H1 (cell line): ENCODE data around the gene NXPE1. TPM values are rescaled to one million over a fixed set of nuclear protein-coding genes. Genes with fewer than 3 reads are reported as not detected.

Experiments
- CTCF ChIA-PET: fragments of 300-600 bp; sonication (Branson Sonifier 250); formaldehyde crosslinking; loops from one replicate; lab custom pipeline; 2021; ENCODE audit not compliant: partially characterized antibody; lab: Charles Lee
- POLR2A ChIA-PET: fragments of 300-600 bp; sonication (Branson Sonifier 250); formaldehyde crosslinking; loops from one replicate; lab custom pipeline; 2021; ENCODE audit warnings: inconsistent platforms; ENCODE audit not compliant: partially characterized antibody; lab: Charles Lee
- DNase-seq, 2 experiments: peaks; one replicate each; pipeline versions ENCODE4 v3.0.0 to v3.0.0-alpha.2; 2010 to 2022; ENCODE audit warnings: low spot score in 2 of 2, low read depth in 1 of 2, mixed read lengths in 1 of 2
- FAIRE-seq: peaks from 2 replicates; lab custom pipeline; 2011; peaks lifted over from hg19 to GRCh38; lab: Jason Lieb, UNC
- H2AFZ ChIP-seq: 2 replicates; pipeline ENCODE4 v1.8.1; 2012; ENCODE audit warnings: low read length, inconsistent platforms
- H2AK5ac ChIP-seq: 2 replicates; pipeline ENCODE4 v1.6.1; 2013; ENCODE audit warnings: low read depth, low read length
- H2BK120ac ChIP-seq: replicated peaks from 2 replicates; pipeline ENCODE3; 2013; ENCODE audit warnings: low read depth, low read length, inconsistent platforms
- H2BK12ac ChIP-seq: 2 replicates; pipeline ENCODE4 v1.6.1; 2013; ENCODE audit warnings: low read depth, low read length
- H2BK15ac ChIP-seq: 2 replicates; pipeline ENCODE4 v1.6.1; 2013; ENCODE audit warnings: low read length
- H2BK20ac ChIP-seq: 2 replicates; pipeline ENCODE4 v1.6.1; 2013; ENCODE audit warnings: low read length
- H2BK5ac ChIP-seq: 2 replicates; pipeline ENCODE4 v1.6.1; 2013; ENCODE audit warnings: low read depth, low read length
- H3K14ac ChIP-seq: 2 replicates; pipeline ENCODE4 v1.6.1; 2013; ENCODE audit warnings: inconsistent platforms; ENCODE audit not compliant: insufficient read length
- H3K18ac ChIP-seq: 2 replicates; pipeline ENCODE4 v1.6.1; 2013; ENCODE audit warnings: low read length; ENCODE audit errors: extremely low read depth
- H3K23ac ChIP-seq: 2 replicates; pipeline ENCODE4 v1.6.1; 2013; ENCODE audit warnings: inconsistent platforms; ENCODE audit not compliant: insufficient read length
- H3K23me2 ChIP-seq: 2 replicates; pipeline ENCODE4 v1.6.1; 2013; ENCODE audit warnings: low read depth, low read length
- H3K27ac ChIP-seq: 2 replicates; pipeline ENCODE4 v1.6.1; 2011; ENCODE audit warnings: low read depth, low read length, inconsistent platforms
- H3K27me3 ChIP-seq, 4 experiments: replicated peaks in 1 of 4; 1 replicate in 1 of 4; 2 replicates in 3 of 4; pipeline versions ENCODE4 v1.6.1 to v1.8.1; 2011 to 2013; ENCODE audit warnings: low read length in 3 of 4, mild to moderate bottlenecking in 3 of 4, inconsistent platforms in 2 of 4, mixed read lengths in 2 of 4, moderate library complexity in 1 of 4; ENCODE audit not compliant: control insufficient read depth in 3 of 4, insufficient read depth in 3 of 4; ENCODE audit errors: extremely low read depth in 1 of 4
- H3K36me3 ChIP-seq, 4 experiments: 2 replicates each; pipeline versions ENCODE4 v1.6.1 to v1.8.1; 2011 to 2013; ENCODE audit warnings: mild to moderate bottlenecking in 4 of 4, low read length in 3 of 4, moderate library complexity in 2 of 4, control low read depth in 1 of 4, inconsistent platforms in 1 of 4; ENCODE audit not compliant: insufficient read depth in 4 of 4, control insufficient read depth in 2 of 4
- H3K4ac ChIP-seq: replicated peaks from 2 replicates; pipeline ENCODE3; 2013; ENCODE audit warnings: low read length, low read depth, mixed read lengths, inconsistent platforms; ENCODE audit not compliant: insufficient read length
- H3K4me1 ChIP-seq, 4 experiments: replicated peaks in 1 of 4; 1 replicate in 1 of 4; 2 replicates in 3 of 4; pipeline versions ENCODE4 v1.6.1 to v1.8.1; 2011 to 2013; ENCODE audit warnings: low read length in 3 of 4, inconsistent platforms in 2 of 4, mixed read lengths in 1 of 4; ENCODE audit not compliant: insufficient read depth in 4 of 4, control insufficient read depth in 3 of 4
- H3K4me2 ChIP-seq, 2 experiments: 2 replicates each; pipeline versions ENCODE4 v1.6.1 to v1.8.1; 2011 to 2013; ENCODE audit warnings: low read depth in 2 of 2, low read length in 2 of 2, control low read depth in 1 of 2, inconsistent platforms in 1 of 2, mild to moderate bottlenecking in 1 of 2; ENCODE audit not compliant: insufficient read depth in 1 of 2
- H3K4me3 ChIP-seq, 4 experiments: fragments of 200-600, 300-600 bp in 1 of 4; sonication (generic), shearing (Covaris generic), sonication (Bioruptor Twin) in 1 of 4; 2 replicates each; pipeline versions ENCODE4 v1.5.1 to v1.8.1; 2011 to 2016; ENCODE audit warnings: low read length in 4 of 4, low read depth in 3 of 4, control low read depth in 2 of 4, inconsistent platforms in 2 of 4, mild to moderate bottlenecking in 2 of 4, mixed read lengths in 1 of 4, moderate library complexity in 1 of 4; ENCODE audit not compliant: insufficient read depth in 2 of 4; ENCODE audit errors: extremely low read depth in 1 of 4
- H3K56ac ChIP-seq: replicated peaks from 2 replicates; pipeline ENCODE3; 2013; ENCODE audit warnings: low read depth, mild to moderate bottlenecking, mixed read lengths, low read length, inconsistent platforms; ENCODE audit not compliant: insufficient read length
- H3K79me1 ChIP-seq: 2 replicates; pipeline ENCODE4 v1.6.1; 2013; ENCODE audit warnings: low read depth, low read length, control low read depth
- H3K79me2 ChIP-seq, 2 experiments: 2 replicates each; pipeline versions ENCODE4 v1.6.1 to v1.8.1; 2012 to 2013; ENCODE audit warnings: low read length in 2 of 2, mild to moderate bottlenecking in 2 of 2, inconsistent platforms in 1 of 2; ENCODE audit not compliant: insufficient read depth in 2 of 2, control insufficient read depth in 1 of 2
- H3K9ac ChIP-seq, 4 experiments: replicated peaks in 1 of 4; 1 replicate in 1 of 4; 2 replicates in 3 of 4; pipeline versions ENCODE4 v1.6.1 to v1.8.1; 2011 to 2013; ENCODE audit warnings: low read depth in 3 of 4, low read length in 3 of 4, control low read depth in 2 of 4, mild to moderate bottlenecking in 2 of 4, moderate library complexity in 2 of 4, inconsistent platforms in 1 of 4; ENCODE audit errors: extremely low read depth in 1 of 4
- H3K9me3 ChIP-seq, 2 experiments: 2 replicates each; pipeline versions ENCODE4 v1.6.1 to v1.8.1; 2012 to 2013; ENCODE audit warnings: mild to moderate bottlenecking in 2 of 2, moderate library complexity in 2 of 2, control low read depth in 1 of 2, inconsistent platforms in 1 of 2, low read depth in 1 of 2, low read length in 1 of 2, mixed read lengths in 1 of 2; ENCODE audit not compliant: insufficient read depth in 2 of 2
- H4K20me1 ChIP-seq, 2 experiments: replicated peaks in 1 of 2; 2 replicates each; pipeline versions ENCODE3 to v1.8.1; 2011 to 2013; ENCODE audit warnings: inconsistent platforms in 2 of 2, low read length in 2 of 2, mild to moderate bottlenecking in 1 of 2; ENCODE audit not compliant: insufficient read depth in 2 of 2, control insufficient read depth in 1 of 2
- H4K5ac ChIP-seq: 2 replicates; pipeline ENCODE4 v1.6.1; 2013; ENCODE audit warnings: low read length, low read depth, mixed read lengths, inconsistent platforms; ENCODE audit not compliant: insufficient read length
- H4K8ac ChIP-seq: 2 replicates; pipeline ENCODE4 v1.8.0; 2013; ENCODE audit warnings: mild to moderate bottlenecking, moderate library complexity, low read length, inconsistent platforms; ENCODE audit not compliant: insufficient read depth; ENCODE audit errors: extremely low read depth
- H4K91ac ChIP-seq: replicated peaks from 2 replicates; pipeline ENCODE3; 2013; ENCODE audit warnings: low read length, mixed read lengths, inconsistent platforms; ENCODE audit not compliant: insufficient read length
- CBX8 ChIP-seq: fragments of 300-800, 300-1000 bp; sonication (generic); IDR thresholded peaks from 2 replicates; pipeline ENCODE4 v1.7.1; 2016; ENCODE audit warnings: low read depth, low read length, borderline replicate concordance
- KDM1A ChIP-seq: fragments of 200-600, 300-600 bp; sonication (generic); IDR thresholded peaks from 2 replicates; pipeline ENCODE4 v1.7.1; 2016; ENCODE audit warnings: mild to moderate bottlenecking, low read length, borderline replicate concordance
- KDM4A ChIP-seq: IDR thresholded peaks from one replicate; pipeline ENCODE4 v1.7.1; 2012; ENCODE audit warnings: low read depth, mild to moderate bottlenecking, moderate library complexity, low read length, inconsistent platforms; ENCODE audit not compliant: severe bottlenecking
- POU5F1 ChIP-seq: IDR thresholded peaks from 2 replicates; pipeline ENCODE4 v1.6.1; 2011; ENCODE audit warnings: low read depth, mild to moderate bottlenecking, low read length, moderate library complexity
- SIX5 ChIP-seq: IDR thresholded peaks from 2 replicates; pipeline ENCODE4 v1.6.1; 2011; ENCODE audit warnings: mild to moderate bottlenecking, low read depth, low read length
- TBP ChIP-seq: IDR thresholded peaks from 2 replicates; pipeline ENCODE4 v1.6.1; 2011; ENCODE audit warnings: low read depth, low read length, improper control_type of control experiment
- YY1 ChIP-seq: IDR thresholded peaks from 2 replicates; pipeline ENCODE4 v1.6.1; 2011; ENCODE audit warnings: low read depth, mild to moderate bottlenecking, low read length
- WGBS, 2 experiments: shearing (Covaris generic) in 1 of 2; methylation state at CpG; one replicate each; pipeline versions ENCODE4 v1.1.6 to v1.1.7; 2013 to 2015; ENCODE audit warnings: low lambda C conversion rate in 2 of 2, mixed read lengths in 2 of 2, inconsistent platforms in 1 of 2, low coverage in 1 of 2, missing lambda C conversion rate in 1 of 2; ENCODE audit not compliant: insufficient replicate concordance in 2 of 2, insufficient coverage in 1 of 2, insufficient read length in 1 of 2; ENCODE audit errors: extremely low coverage in 1 of 2, missing lambda C conversion rate in 1 of 2; 5-methylcytosine and 5-hydroxymethylcytosine counted together
- polyA plus RNA-seq, 7 experiments: library from polyadenylated mRNA; depleted of rRNA in 3 of 7; stranded (reverse) in 5 of 7; unstranded in 2 of 7; fragments of >200 nt in 5 of 7; fragments of 200-250 nt in 2 of 7; gene quantifications; 1 replicate in 5 of 7; 2 replicates in 1 of 7; 4 replicates in 1 of 7; pipeline versions ENCODE4 v1.2.1 to v1.2.3, GENCODE V29; 2011 to 2013; ENCODE audit warnings: missing spikeins in 2 of 7, mixed read lengths in 2 of 7
- total RNA-seq: library from RNA; stranded (reverse); fragmentation: NEBNext Ultra II Directional; extraction: Animal tissue kit (Norgen Biotek cat#: 25700); gene quantifications from 2 replicates; pipeline ENCODE4 v1.2.1, GENCODE V29; 2021

NXPE1 gene
- total and polyA plus RNA-seq, 2 of the 8 experiments (the other 6 are each of a cell fraction or from before 2014, with no cell fraction given): not detected

- peak overlapping the region in 1 of 4 experiments; percentile 11; a peak in 1 of 8 replicates for H3K4me3 ChIP-seq
- no peaks in the 10 kb centered on the region for H3K36me3 ChIP-seq
- H3K9me3 ChIP-seq: no peaks in the 10 kb centered on the region; a peak in 2 of 4 replicates
- FAIRE-seq: peak; percentile 36
- no peak overlapping the region for H3K14ac ChIP-seq
- no peak overlapping the region for H3K23ac ChIP-seq
- H3K18ac ChIP-seq: no peak overlapping the region
- H3K9ac ChIP-seq: no peak overlapping the region
- H2AK5ac ChIP-seq: no peak overlapping the region
- no peaks in the 10 kb centered on the region for H3K79me2 ChIP-seq
- no peaks in the 10 kb centered on the region for H3K23me2 ChIP-seq
- H4K8ac ChIP-seq: no peak overlapping the region
- peaks cover 3 to 9% (median 5%) of the 10 kb centered on the region in 4 experiments; a peak in 4 of 7 replicates for H3K4me1 ChIP-seq
- no peak overlapping the region for H3K27ac ChIP-seq
- no peak overlapping the region for H2BK5ac ChIP-seq
- H3K56ac ChIP-seq: no peak overlapping the region
- ChIA-PET POLR2A (no interaction called here), CTCF (no interaction called here)
- no peak overlapping the region for H4K5ac ChIP-seq
- H3K27me3 ChIP-seq: no peaks in the 10 kb centered on the region
- H2BK20ac ChIP-seq: no peak overlapping the region; the same call in 1 of the 2 replicates
- no peak overlapping the region for H3K4ac ChIP-seq
- no peak overlapping the region for H2BK15ac ChIP-seq
- no peak overlapping the region for H3K4me2 ChIP-seq
- no peak overlapping the region for H4K91ac ChIP-seq
- TF ChIP-seq SIX5: no peak
- TF ChIP-seq TBP: no peak
- no peak for TF ChIP-seq KDM1A
- TF ChIP-seq POU5F1: no peak
- TF ChIP-seq KDM4A: no peak
- no peak for TF ChIP-seq YY1
- TF ChIP-seq CBX8: no peak
- 0 out of 2 replicates have a peak overlapping the region, but pooled peaks have one; percentile 78 for H2AFZ ChIP-seq
- no peak for DNase-seq
- H3K79me1 ChIP-seq: no peaks in the 10 kb centered on the region
- no peak overlapping the region for H2BK120ac ChIP-seq
- H4K20me1 ChIP-seq: no peaks in the 10 kb centered on the region
- 9% methylated on average over 2 of the region's 2 CpGs; no CpG with 5 or more reads in 1 of the 2 experiments for WGBS, 2 experiments
- H2BK12ac ChIP-seq: no peak overlapping the region
These were observed 6.6 kb upstream of the NXPE1 start for GRCh38 chr11:114566276-114566675.
